H9 (cell line): ENCODE measurements around the gene ANAPC16. TPM values are rescaled to one million over a fixed set of nuclear protein-coding genes. Genes with fewer than 3 reads are reported as not detected.

ENCODE experiments used
- DNase-seq: peaks from one replicate; pipeline ENCODE4 v3.0.0-alpha.2; 2017
- H2AFZ ChIP-seq: one replicate; pipeline ENCODE4 v1.6.1; 2013; ENCODE audit warnings: mild to moderate bottlenecking, low read length, control low read depth, moderate library complexity
- H2AK5ac ChIP-seq: 2 replicates; pipeline ENCODE4 v1.6.1; 2013; ENCODE audit warnings: low read length, control low read depth, mixed read lengths; ENCODE audit not compliant: insufficient read length
- H2BK120ac ChIP-seq: one replicate; pipeline ENCODE4 v1.6.1; 2013; ENCODE audit warnings: low read depth, mild to moderate bottlenecking, low read length, control low read depth, inconsistent platforms; ENCODE audit not compliant: poor library complexity, severe bottlenecking
- H2BK12ac ChIP-seq: 2 replicates; pipeline ENCODE4 v1.6.1; 2013; ENCODE audit warnings: low read length, control low read depth, mixed read lengths, low read depth; ENCODE audit not compliant: insufficient read length
- H2BK15ac ChIP-seq: 2 replicates; pipeline ENCODE4 v1.6.1; 2013; ENCODE audit warnings: low read depth, low read length, control low read depth
- H2BK20ac ChIP-seq: one replicate; pipeline ENCODE4 v1.6.1; 2013; ENCODE audit warnings: low read depth, mild to moderate bottlenecking, low read length, control low read depth, inconsistent platforms; ENCODE audit not compliant: poor library complexity, severe bottlenecking
- H2BK5ac ChIP-seq: 2 replicates; pipeline ENCODE4 v1.6.1; 2013; ENCODE audit warnings: low read length, control low read depth, mixed read lengths; ENCODE audit not compliant: insufficient read length
- H3K14ac ChIP-seq: 2 replicates; pipeline ENCODE4 v1.6.1; 2013; ENCODE audit warnings: low read length, control low read depth; ENCODE audit not compliant: insufficient read depth
- H3K18ac ChIP-seq: 2 replicates; pipeline ENCODE4 v1.6.1; 2013; ENCODE audit warnings: low read depth, mild to moderate bottlenecking, mixed read lengths, low read length, control low read depth; ENCODE audit not compliant: insufficient read length
- H3K23ac ChIP-seq: 2 replicates; pipeline ENCODE4 v1.6.1; 2013; ENCODE audit warnings: low read length, control low read depth, mixed read lengths, low read depth; ENCODE audit not compliant: insufficient read length
- H3K23me2 ChIP-seq: 2 replicates; pipeline ENCODE4 v1.6.1; 2013; ENCODE audit warnings: low read depth, mild to moderate bottlenecking, mixed read lengths, low read length, control low read depth; ENCODE audit not compliant: insufficient read length, poor library complexity, severe bottlenecking
- H3K27ac ChIP-seq: 2 replicates; pipeline ENCODE4 v1.5.1; 2013; ENCODE audit warnings: low read length, control low read depth, mixed read lengths, low read depth; ENCODE audit not compliant: insufficient read length
- H3K27me3 ChIP-seq: 2 replicates; pipeline ENCODE4 v1.6.1; 2013; ENCODE audit warnings: low read length, control low read depth, inconsistent platforms; ENCODE audit not compliant: insufficient read depth
- H3K4ac ChIP-seq: 2 replicates; pipeline ENCODE4 v1.6.1; 2013; ENCODE audit warnings: low read depth, mild to moderate bottlenecking, control low read depth, inconsistent platforms, low read length, moderate library complexity
- H3K4me1 ChIP-seq: 2 replicates; pipeline ENCODE4 v1.6.1; 2013; ENCODE audit warnings: low read length, control low read depth, inconsistent platforms; ENCODE audit not compliant: insufficient read depth
- H3K4me2 ChIP-seq: 2 replicates; pipeline ENCODE4 v1.6.1; 2013; ENCODE audit warnings: low read length, control low read depth, mixed read lengths; ENCODE audit not compliant: insufficient read length, insufficient read depth
- H3K56ac ChIP-seq: 2 replicates; pipeline ENCODE4 v1.6.1; 2013; ENCODE audit warnings: low read depth, mild to moderate bottlenecking, mixed read lengths, low read length, control low read depth; ENCODE audit not compliant: insufficient read length
- H3K79me1 ChIP-seq: 2 replicates; pipeline ENCODE4 v1.6.1; 2013; ENCODE audit warnings: low read depth, mild to moderate bottlenecking, moderate library complexity, low read length, control low read depth, inconsistent platforms; ENCODE audit not compliant: insufficient read depth, poor library complexity, severe bottlenecking
- H3K79me2 ChIP-seq: 2 replicates; pipeline ENCODE4 v1.6.1; 2013; ENCODE audit warnings: low read length, control low read depth, inconsistent platforms; ENCODE audit not compliant: insufficient read depth
- H3K9ac ChIP-seq: 2 replicates; pipeline ENCODE4 v1.6.1; 2013; ENCODE audit warnings: low read length, control low read depth, mixed read lengths; ENCODE audit not compliant: insufficient read length; ENCODE audit errors: extremely low read depth
- H3K9me3 ChIP-seq: one replicate; pipeline ENCODE4 v1.6.1; 2013; ENCODE audit warnings: low read depth, low read length, inconsistent platforms; ENCODE audit not compliant: control insufficient read depth
- H3T11ph ChIP-seq: one replicate; pipeline ENCODE4 v1.6.1; 2013; ENCODE audit warnings: mild to moderate bottlenecking, low read length, control low read depth, inconsistent platforms
- H4K20me1 ChIP-seq: one replicate; pipeline ENCODE4 v1.6.1; 2013; ENCODE audit not compliant: control insufficient read depth, insufficient read length, insufficient read depth
- H4K5ac ChIP-seq: 2 replicates; pipeline ENCODE4 v1.6.1; 2013; ENCODE audit warnings: low read depth, mild to moderate bottlenecking, mixed read lengths, low read length, control low read depth; ENCODE audit not compliant: insufficient read length
- H4K8ac ChIP-seq: replicated peaks from 2 replicates; pipeline ENCODE4 v1.6.1; 2013; ENCODE audit warnings: low read length, control low read depth, mixed read lengths, low read depth; ENCODE audit not compliant: insufficient read length
- H4K91ac ChIP-seq: 2 replicates; pipeline ENCODE4 v1.6.1; 2013; ENCODE audit warnings: low read depth, mild to moderate bottlenecking, moderate library complexity, mixed read lengths, low read length, control low read depth; ENCODE audit not compliant: insufficient read length
- H3K27ac Mint-ChIP-seq, 3 experiments: 2 replicates in 2 of 3; 3 replicates in 1 of 3; pipeline ENCODE4 v1.8.0; 2020 to 2021; ENCODE audit warnings: mixed read lengths in 3 of 3, mild to moderate bottlenecking in 1 of 3, moderate library complexity in 1 of 3
- H3K27me3 Mint-ChIP-seq: 2 replicates; pipeline ENCODE4 v1.8.0; 2021; ENCODE audit warnings: low read depth, mild to moderate bottlenecking, moderate library complexity, mixed read lengths
- H3K36me3 Mint-ChIP-seq, 3 experiments: 2 replicates in 2 of 3; 3 replicates in 1 of 3; pipeline ENCODE4 v1.8.0; 2020 to 2021; ENCODE audit warnings: low read depth in 3 of 3, mixed read lengths in 3 of 3; ENCODE audit not compliant: insufficient read depth in 1 of 3
- H3K4me1 Mint-ChIP-seq, 2 experiments: 2 replicates each; pipeline ENCODE4 v1.8.0; 2020; ENCODE audit warnings: mixed read lengths in 2 of 2
- H3K4me3 Mint-ChIP-seq, 2 experiments: 2 replicates in 1 of 2; 3 replicates in 1 of 2; pipeline ENCODE4 v1.8.0; 2020 to 2021; ENCODE audit warnings: mild to moderate bottlenecking in 2 of 2, mixed read lengths in 2 of 2, moderate library complexity in 1 of 2
- H3K9me3 Mint-ChIP-seq, 2 experiments: 2 replicates in 1 of 2; 3 replicates in 1 of 2; pipeline ENCODE4 v1.8.0; 2020; ENCODE audit warnings: mild to moderate bottlenecking in 2 of 2, mixed read lengths in 2 of 2, moderate library complexity in 1 of 2
- WGBS: extraction: QIAGEN DNeasy Blood & Tissue Kit; methylation state at CpG from one replicate; pipeline ENCODE4 v1.1.7; 2013; ENCODE audit warnings: missing lambda C conversion rate, low lambda C conversion rate, mixed read lengths; ENCODE audit not compliant: insufficient read length; ENCODE audit errors: extremely low coverage; 5-methylcytosine and 5-hydroxymethylcytosine counted together
- total RNA-seq: library from RNA; stranded (reverse); gene quantifications from 2 replicates; pipeline ENCODE4 v1.2.1, GENCODE V29; 2021
- TF ChIP-seq, protein P1 (sequence below): fragments of 200-600 bp; sonication (generic); conservative IDR thresholded peaks from 3 replicates; pipeline ENCODE4 v1.8.0; 2021; ENCODE audit warnings: antibody characterized with exemption, mild to moderate bottlenecking

ANAPC16 gene
- total RNA-seq, 1 experiment from 2014 or later = 66.6 TPM

- TF ChIP-seq, protein P1, sequence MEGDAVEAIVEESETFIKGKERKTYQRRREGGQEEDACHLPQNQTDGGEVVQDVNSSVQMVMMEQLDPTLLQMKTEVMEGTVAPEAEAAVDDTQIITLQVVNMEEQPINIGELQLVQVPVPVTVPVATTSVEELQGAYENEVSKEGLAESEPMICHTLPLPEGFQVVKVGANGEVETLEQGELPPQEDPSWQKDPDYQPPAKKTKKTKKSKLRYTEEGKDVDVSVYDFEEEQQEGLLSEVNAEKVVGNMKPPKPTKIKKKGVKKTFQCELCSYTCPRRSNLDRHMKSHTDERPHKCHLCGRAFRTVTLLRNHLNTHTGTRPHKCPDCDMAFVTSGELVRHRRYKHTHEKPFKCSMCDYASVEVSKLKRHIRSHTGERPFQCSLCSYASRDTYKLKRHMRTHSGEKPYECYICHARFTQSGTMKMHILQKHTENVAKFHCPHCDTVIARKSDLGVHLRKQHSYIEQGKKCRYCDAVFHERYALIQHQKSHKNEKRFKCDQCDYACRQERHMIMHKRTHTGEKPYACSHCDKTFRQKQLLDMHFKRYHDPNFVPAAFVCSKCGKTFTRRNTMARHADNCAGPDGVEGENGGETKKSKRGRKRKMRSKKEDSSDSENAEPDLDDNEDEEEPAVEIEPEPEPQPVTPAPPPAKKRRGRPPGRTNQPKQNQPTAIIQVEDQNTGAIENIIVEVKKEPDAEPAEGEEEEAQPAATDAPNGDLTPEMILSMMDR = no peak
- no peak overlapping the region for H2AK5ac ChIP-seq
- no peaks in the 10 kb centered on the region for H3K27me3 ChIP-seq
- H4K91ac ChIP-seq = no peak overlapping the region
- Mint-ChIP-seq H3K4me3 (peak overlapping the region; percentile 65 to 81; a peak in 4 of 5 replicates), H3K9me3 (no peaks in the 10 kb centered on the region; a peak in 1 of 5 replicates), H3K27me3 (no peaks in the 10 kb centered on the region; the same call in 1 of the 2 replicates), H3K36me3 (no peaks in the 10 kb centered on the region), H3K4me1 (peaks cover 52 to 64% of the 10 kb centered on the region in 2 experiments), H3K27ac (peak overlapping the region; percentile 97 to 99 (median 99); a peak in 5 of 7 replicates)
- no peak overlapping the region for H3K56ac ChIP-seq
- H3K79me2 ChIP-seq = no peaks in the 10 kb centered on the region
- no peak overlapping the region for H4K8ac ChIP-seq
- no peak overlapping the region for H3K23ac ChIP-seq
- no peak overlapping the region for H2BK20ac ChIP-seq
- no peak overlapping the region for H4K5ac ChIP-seq
- H3K4ac ChIP-seq = no peak overlapping the region
- peaks cover 21% of the 10 kb centered on the region for H3K4me1 ChIP-seq
- H3K4me2 ChIP-seq = peak overlapping the region; percentile 40
- WGBS = no CpG with 5 or more reads among the region's 7 CpGs
- no peaks in the 10 kb centered on the region for H3K9me3 ChIP-seq
- H2BK120ac ChIP-seq = no peak overlapping the region
- no peaks in the 10 kb centered on the region for H4K20me1 ChIP-seq
- H3K79me1 ChIP-seq = no peaks in the 10 kb centered on the region
- no peak overlapping the region for H2BK5ac ChIP-seq
- H3K27ac ChIP-seq = no peak overlapping the region
- H3K14ac ChIP-seq = no peak overlapping the region; the same call in 1 of the 2 replicates
- H3K9ac ChIP-seq = no peak overlapping the region
- H2AFZ ChIP-seq = no peak overlapping the region
- no peak overlapping the region for H2BK15ac ChIP-seq
- H3K23me2 ChIP-seq = peaks cover 4% of the 10 kb centered on the region
- DNase-seq = no peak
- H3K18ac ChIP-seq = no peak overlapping the region
- no peak overlapping the region for H3T11ph ChIP-seq
- no peak overlapping the region for H2BK12ac ChIP-seq
Measured at GRCh38 chr10:72261784-72262404, 46.1 kb downstream of the ANAPC16 start.
